H1 (cell line): ENCODE data around the gene MESD. TPM values are rescaled to one million over a fixed set of nuclear protein-coding genes. Genes with fewer than 3 reads are reported as not detected.

ENCODE experiments used
- CTCF ChIA-PET: fragments of 300-600 bp; sonication (Branson Sonifier 250); formaldehyde crosslinking; loops from one replicate; lab custom pipeline; 2021; ENCODE audit not compliant: partially characterized antibody; lab: Charles Lee
- POLR2A ChIA-PET: fragments of 300-600 bp; sonication (Branson Sonifier 250); formaldehyde crosslinking; loops from one replicate; lab custom pipeline; 2021; ENCODE audit warnings: inconsistent platforms; ENCODE audit not compliant: partially characterized antibody; lab: Charles Lee
- DNase-seq, 2 experiments: peaks; one replicate each; pipeline versions ENCODE4 v3.0.0 to v3.0.0-alpha.2; 2010 to 2022; ENCODE audit warnings: low spot score in 2 of 2, low read depth in 1 of 2, mixed read lengths in 1 of 2
- FAIRE-seq: peaks from 2 replicates; lab custom pipeline; 2011; peaks lifted over from hg19 to GRCh38; lab: Jason Lieb, UNC
- H2AFZ ChIP-seq: 2 replicates; pipeline ENCODE4 v1.8.1; 2012; ENCODE audit warnings: low read length, inconsistent platforms
- H2AK5ac ChIP-seq: 2 replicates; pipeline ENCODE4 v1.6.1; 2013; ENCODE audit warnings: low read depth, low read length
- H2BK120ac ChIP-seq: replicated peaks from 2 replicates; pipeline ENCODE3; 2013; ENCODE audit warnings: low read depth, low read length, inconsistent platforms
- H2BK12ac ChIP-seq: 2 replicates; pipeline ENCODE4 v1.6.1; 2013; ENCODE audit warnings: low read depth, low read length
- H2BK15ac ChIP-seq: 2 replicates; pipeline ENCODE4 v1.6.1; 2013; ENCODE audit warnings: low read length
- H2BK20ac ChIP-seq: 2 replicates; pipeline ENCODE4 v1.6.1; 2013; ENCODE audit warnings: low read length
- H2BK5ac ChIP-seq: 2 replicates; pipeline ENCODE4 v1.6.1; 2013; ENCODE audit warnings: low read depth, low read length
- H3K14ac ChIP-seq: 2 replicates; pipeline ENCODE4 v1.6.1; 2013; ENCODE audit warnings: inconsistent platforms; ENCODE audit not compliant: insufficient read length
- H3K18ac ChIP-seq: 2 replicates; pipeline ENCODE4 v1.6.1; 2013; ENCODE audit warnings: low read length; ENCODE audit errors: extremely low read depth
- H3K23ac ChIP-seq: 2 replicates; pipeline ENCODE4 v1.6.1; 2013; ENCODE audit warnings: inconsistent platforms; ENCODE audit not compliant: insufficient read length
- H3K23me2 ChIP-seq: 2 replicates; pipeline ENCODE4 v1.6.1; 2013; ENCODE audit warnings: low read depth, low read length
- H3K27ac ChIP-seq: 2 replicates; pipeline ENCODE4 v1.6.1; 2011; ENCODE audit warnings: low read depth, low read length, inconsistent platforms
- H3K27me3 ChIP-seq, 4 experiments: replicated peaks in 1 of 4; 1 replicate in 1 of 4; 2 replicates in 3 of 4; pipeline versions ENCODE4 v1.6.1 to v1.8.1; 2011 to 2013; ENCODE audit warnings: low read length in 3 of 4, mild to moderate bottlenecking in 3 of 4, inconsistent platforms in 2 of 4, mixed read lengths in 2 of 4, moderate library complexity in 1 of 4; ENCODE audit not compliant: control insufficient read depth in 3 of 4, insufficient read depth in 3 of 4; ENCODE audit errors: extremely low read depth in 1 of 4
- H3K36me3 ChIP-seq, 4 experiments: 2 replicates each; pipeline versions ENCODE4 v1.6.1 to v1.8.1; 2011 to 2013; ENCODE audit warnings: mild to moderate bottlenecking in 4 of 4, low read length in 3 of 4, moderate library complexity in 2 of 4, control low read depth in 1 of 4, inconsistent platforms in 1 of 4; ENCODE audit not compliant: insufficient read depth in 4 of 4, control insufficient read depth in 2 of 4
- H3K4ac ChIP-seq: replicated peaks from 2 replicates; pipeline ENCODE3; 2013; ENCODE audit warnings: low read length, low read depth, mixed read lengths, inconsistent platforms; ENCODE audit not compliant: insufficient read length
- H3K4me1 ChIP-seq, 4 experiments: replicated peaks in 1 of 4; 1 replicate in 1 of 4; 2 replicates in 3 of 4; pipeline versions ENCODE4 v1.6.1 to v1.8.1; 2011 to 2013; ENCODE audit warnings: low read length in 3 of 4, inconsistent platforms in 2 of 4, mixed read lengths in 1 of 4; ENCODE audit not compliant: insufficient read depth in 4 of 4, control insufficient read depth in 3 of 4
- H3K4me2 ChIP-seq, 2 experiments: 2 replicates each; pipeline versions ENCODE4 v1.6.1 to v1.8.1; 2011 to 2013; ENCODE audit warnings: low read depth in 2 of 2, low read length in 2 of 2, control low read depth in 1 of 2, inconsistent platforms in 1 of 2, mild to moderate bottlenecking in 1 of 2; ENCODE audit not compliant: insufficient read depth in 1 of 2
- H3K4me3 ChIP-seq, 4 experiments: fragments of 200-600, 300-600 bp in 1 of 4; sonication (generic), shearing (Covaris generic), sonication (Bioruptor Twin) in 1 of 4; 2 replicates each; pipeline versions ENCODE4 v1.5.1 to v1.8.1; 2011 to 2016; ENCODE audit warnings: low read length in 4 of 4, low read depth in 3 of 4, control low read depth in 2 of 4, inconsistent platforms in 2 of 4, mild to moderate bottlenecking in 2 of 4, mixed read lengths in 1 of 4, moderate library complexity in 1 of 4; ENCODE audit not compliant: insufficient read depth in 2 of 4; ENCODE audit errors: extremely low read depth in 1 of 4
- H3K56ac ChIP-seq: replicated peaks from 2 replicates; pipeline ENCODE3; 2013; ENCODE audit warnings: low read depth, mild to moderate bottlenecking, mixed read lengths, low read length, inconsistent platforms; ENCODE audit not compliant: insufficient read length
- H3K79me1 ChIP-seq: 2 replicates; pipeline ENCODE4 v1.6.1; 2013; ENCODE audit warnings: low read depth, low read length, control low read depth
- H3K79me2 ChIP-seq, 2 experiments: 2 replicates each; pipeline versions ENCODE4 v1.6.1 to v1.8.1; 2012 to 2013; ENCODE audit warnings: low read length in 2 of 2, mild to moderate bottlenecking in 2 of 2, inconsistent platforms in 1 of 2; ENCODE audit not compliant: insufficient read depth in 2 of 2, control insufficient read depth in 1 of 2
- H3K9ac ChIP-seq, 4 experiments: replicated peaks in 1 of 4; 1 replicate in 1 of 4; 2 replicates in 3 of 4; pipeline versions ENCODE4 v1.6.1 to v1.8.1; 2011 to 2013; ENCODE audit warnings: low read depth in 3 of 4, low read length in 3 of 4, control low read depth in 2 of 4, mild to moderate bottlenecking in 2 of 4, moderate library complexity in 2 of 4, inconsistent platforms in 1 of 4; ENCODE audit errors: extremely low read depth in 1 of 4
- H3K9me3 ChIP-seq, 2 experiments: 2 replicates each; pipeline versions ENCODE4 v1.6.1 to v1.8.1; 2012 to 2013; ENCODE audit warnings: mild to moderate bottlenecking in 2 of 2, moderate library complexity in 2 of 2, control low read depth in 1 of 2, inconsistent platforms in 1 of 2, low read depth in 1 of 2, low read length in 1 of 2, mixed read lengths in 1 of 2; ENCODE audit not compliant: insufficient read depth in 2 of 2
- H4K20me1 ChIP-seq, 2 experiments: replicated peaks in 1 of 2; 2 replicates each; pipeline versions ENCODE3 to v1.8.1; 2011 to 2013; ENCODE audit warnings: inconsistent platforms in 2 of 2, low read length in 2 of 2, mild to moderate bottlenecking in 1 of 2; ENCODE audit not compliant: insufficient read depth in 2 of 2, control insufficient read depth in 1 of 2
- H4K5ac ChIP-seq: 2 replicates; pipeline ENCODE4 v1.6.1; 2013; ENCODE audit warnings: low read length, low read depth, mixed read lengths, inconsistent platforms; ENCODE audit not compliant: insufficient read length
- H4K8ac ChIP-seq: 2 replicates; pipeline ENCODE4 v1.8.0; 2013; ENCODE audit warnings: mild to moderate bottlenecking, moderate library complexity, low read length, inconsistent platforms; ENCODE audit not compliant: insufficient read depth; ENCODE audit errors: extremely low read depth
- H4K91ac ChIP-seq: replicated peaks from 2 replicates; pipeline ENCODE3; 2013; ENCODE audit warnings: low read length, mixed read lengths, inconsistent platforms; ENCODE audit not compliant: insufficient read length
- ASH2L ChIP-seq: fragments of 200-600, 300-600 bp; sonication (generic); IDR thresholded peaks from one replicate; pipeline ENCODE4 v1.7.1; 2017; ENCODE audit warnings: low read length
- EZH2 ChIP-seq: fragments of 200-600 bp; sonication (generic); IDR thresholded peaks from 2 replicates; pipeline ENCODE4 v1.7.1; 2012; ENCODE audit warnings: low read depth, mild to moderate bottlenecking, moderate library complexity, low read length, inconsistent platforms; ENCODE audit not compliant: severe bottlenecking
- HDAC2 ChIP-seq, 2 experiments: fragments of 300-600 bp in 1 of 2; sonication (generic) in 1 of 2; IDR thresholded peaks; 2 replicates each; pipeline ENCODE4 v1.6.1; 2011 to 2012; ENCODE audit warnings: low read depth in 2 of 2, low read length in 2 of 2, mild to moderate bottlenecking in 2 of 2, moderate library complexity in 2 of 2, borderline replicate concordance in 1 of 2, inconsistent platforms in 1 of 2
- HDAC6 ChIP-seq: IDR thresholded peaks from one replicate; pipeline ENCODE4 v1.7.1; 2012; ENCODE audit warnings: low read depth, mild to moderate bottlenecking, inconsistent platforms, low read length, moderate library complexity
- MAX ChIP-seq: IDR thresholded peaks from 2 replicates; pipeline ENCODE4 v1.6.1; 2012; ENCODE audit warnings: inconsistent platforms
- RBBP5 ChIP-seq: IDR thresholded peaks from 2 replicates; pipeline ENCODE4 v1.7.1; 2012; ENCODE audit warnings: low read depth, mild to moderate bottlenecking, inconsistent platforms, low read length, moderate library complexity, borderline replicate concordance
- RFX5 ChIP-seq: IDR thresholded peaks from 2 replicates; pipeline ENCODE4 v1.6.1; 2011; ENCODE audit warnings: low read depth, low read length, improper control_type of control experiment, borderline replicate concordance
- SAP30 ChIP-seq: fragments of 300-600 bp; sonication (generic); IDR thresholded peaks from 2 replicates; pipeline ENCODE4 v1.7.1; 2012; ENCODE audit warnings: low read length, moderate library complexity, mild to moderate bottlenecking, inconsistent platforms; ENCODE audit not compliant: insufficient read depth, insufficient replicate concordance
- SIN3A ChIP-seq, 2 experiments: IDR thresholded peaks in 1 of 2; conservative IDR thresholded peaks in 1 of 2; 2 replicates each; pipeline ENCODE4 v1.6.1; 2011 to 2012; ENCODE audit warnings: low read length in 2 of 2, improper control_type of control experiment in 1 of 2, low read depth in 1 of 2, mild to moderate bottlenecking in 1 of 2
- SP4 ChIP-seq: IDR thresholded peaks from 2 replicates; pipeline ENCODE4 v1.6.1; 2012; ENCODE audit warnings: low read length, inconsistent platforms
- WGBS, 2 experiments: shearing (Covaris generic) in 1 of 2; methylation state at CpG; one replicate each; pipeline versions ENCODE4 v1.1.6 to v1.1.7; 2013 to 2015; ENCODE audit warnings: low lambda C conversion rate in 2 of 2, mixed read lengths in 2 of 2, inconsistent platforms in 1 of 2, low coverage in 1 of 2, missing lambda C conversion rate in 1 of 2; ENCODE audit not compliant: insufficient replicate concordance in 2 of 2, insufficient coverage in 1 of 2, insufficient read length in 1 of 2; ENCODE audit errors: extremely low coverage in 1 of 2, missing lambda C conversion rate in 1 of 2; 5-methylcytosine and 5-hydroxymethylcytosine counted together
- polyA plus RNA-seq, 7 experiments: library from polyadenylated mRNA; depleted of rRNA in 3 of 7; stranded (reverse) in 5 of 7; unstranded in 2 of 7; fragments of >200 nt in 5 of 7; fragments of 200-250 nt in 2 of 7; gene quantifications; 1 replicate in 5 of 7; 2 replicates in 1 of 7; 4 replicates in 1 of 7; pipeline versions ENCODE4 v1.2.1 to v1.2.3, GENCODE V29; 2011 to 2013; ENCODE audit warnings: missing spikeins in 2 of 7, mixed read lengths in 2 of 7
- total RNA-seq: library from RNA; stranded (reverse); fragmentation: NEBNext Ultra II Directional; extraction: Animal tissue kit (Norgen Biotek cat#: 25700); gene quantifications from 2 replicates; pipeline ENCODE4 v1.2.1, GENCODE V29; 2021
- TF ChIP-seq, protein P1 (sequence below): IDR thresholded peaks from 2 replicates; pipeline ENCODE4 v1.6.1; 2012; ENCODE audit warnings: low read length, inconsistent platforms

MESD gene
- total and polyA plus RNA-seq, 2 of the 8 experiments (the other 6 are each of a cell fraction or from before 2014, with no cell fraction given): 11.0 to 28.3 TPM

- no peak overlapping the region for H3K27ac ChIP-seq
- CTCF ChIA-PET: interaction anchor here (0.9 to 2.8 kb wide), 8 partner anchors 8 to 140 kb away, joined by 3 to 10 read pairs (median 5); partner anchors contain the start of gene CEMIP
- no peaks in the 10 kb centered on the region for H3K36me3 ChIP-seq
- H4K20me1 ChIP-seq: no peaks in the 10 kb centered on the region
- peaks cover 0 to 3% (median 3%) of the 10 kb centered on the region in 4 experiments; a peak in 4 of 7 replicates for H3K4me1 ChIP-seq
- H3K79me2 ChIP-seq: no peaks in the 10 kb centered on the region
- peaks cover 0 to 2% (median 0%) of the 10 kb centered on the region in 4 experiments; a peak in 2 of 7 replicates for H3K27me3 ChIP-seq
- H3K4me3 ChIP-seq: no peak overlapping the region
- H4K5ac ChIP-seq: no peak overlapping the region
- H2BK15ac ChIP-seq: no peak overlapping the region
- no peak overlapping the region for H3K56ac ChIP-seq
- no peak overlapping the region for H4K8ac ChIP-seq
- H3K4me2 ChIP-seq: no peak overlapping the region
- H2BK20ac ChIP-seq: no peak overlapping the region
- H4K91ac ChIP-seq: no peak overlapping the region
- no peaks in the 10 kb centered on the region for H3K79me1 ChIP-seq
- FAIRE-seq: no peak
- 96% methylated on average over 5 of the region's 5 CpGs; no CpG with 5 or more reads in 1 of the 2 experiments for WGBS, 2 experiments
- POLR2A ChIA-PET: no interaction called here
- no peak overlapping the region for H3K14ac ChIP-seq
- no peak overlapping the region for H2AK5ac ChIP-seq
- no peak overlapping the region for H2BK5ac ChIP-seq
- H3K9me3 ChIP-seq: no peaks in the 10 kb centered on the region
- no peak overlapping the region for H2BK12ac ChIP-seq
- no peak overlapping the region for H3K18ac ChIP-seq
- DNase-seq: no peak
- no peak overlapping the region for H3K4ac ChIP-seq
- H3K23me2 ChIP-seq: no peaks in the 10 kb centered on the region
- H2AFZ ChIP-seq: no peak overlapping the region
- no peak overlapping the region for H2BK120ac ChIP-seq
- no peak overlapping the region for H3K23ac ChIP-seq
- no peak overlapping the region for H3K9ac ChIP-seq
- TF ChIP-seq SIN3A (conservative IDR thresholded peaks at IDR 0.05 in 1 of 2, IDR thresholded peaks at IDR 0.05 in 1 of 2; ENCODE audit: low read depth in 1 of 2, low read length in 2 of 2) (no peak), MAX (no peak), HDAC2 (IDR thresholded peaks at IDR 0.05; ENCODE audit: borderline replicate concordance in 1 of 2, low read depth in 2 of 2, low read length in 2 of 2) (no peak), ASH2L (no peak), RFX5 (no peak), SAP30 (no peak), RBBP5 (no peak), HDAC6 (no peak), SP4 (no peak), EZH2 (no peak)
- TF ChIP-seq, protein P1, sequence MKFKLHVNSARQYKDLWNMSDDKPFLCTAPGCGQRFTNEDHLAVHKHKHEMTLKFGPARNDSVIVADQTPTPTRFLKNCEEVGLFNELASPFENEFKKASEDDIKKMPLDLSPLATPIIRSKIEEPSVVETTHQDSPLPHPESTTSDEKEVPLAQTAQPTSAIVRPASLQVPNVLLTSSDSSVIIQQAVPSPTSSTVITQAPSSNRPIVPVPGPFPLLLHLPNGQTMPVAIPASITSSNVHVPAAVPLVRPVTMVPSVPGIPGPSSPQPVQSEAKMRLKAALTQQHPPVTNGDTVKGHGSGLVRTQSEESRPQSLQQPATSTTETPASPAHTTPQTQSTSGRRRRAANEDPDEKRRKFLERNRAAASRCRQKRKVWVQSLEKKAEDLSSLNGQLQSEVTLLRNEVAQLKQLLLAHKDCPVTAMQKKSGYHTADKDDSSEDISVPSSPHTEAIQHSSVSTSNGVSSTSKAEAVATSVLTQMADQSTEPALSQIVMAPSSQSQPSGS: no peak
Measured at GRCh38 chr15:80913541-80913940, 76.1 kb downstream of the MESD start.
